ENCODE data around the gene PPP4C.

Gene PPP4C

DNA sequence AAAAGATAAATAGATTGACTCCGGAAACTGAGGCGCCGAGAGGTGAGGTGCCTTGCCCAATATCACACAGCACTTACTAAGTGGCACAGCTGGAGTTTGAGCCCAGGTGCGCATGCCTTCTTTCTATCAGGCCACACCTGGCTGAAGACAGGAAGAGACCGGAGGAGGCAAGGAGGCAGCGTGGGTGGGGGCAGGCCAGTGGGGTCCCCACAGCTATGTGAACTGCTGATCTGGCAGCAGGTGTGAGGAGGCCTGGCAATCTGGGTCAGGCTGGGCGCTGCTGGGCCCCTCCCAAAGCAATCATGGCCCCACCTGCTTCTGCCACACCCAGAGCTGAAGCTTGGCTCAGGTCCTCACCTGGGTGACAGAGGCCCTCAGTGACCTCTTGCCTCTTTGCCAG, 39.4 kb downstream of the PPP4C start:
- no peak for DNase-seq (ENCODE audit: extremely low read depth, low read depth)
- TF ChIP-seq CTCF (IDR thresholded peaks at IDR 0.05; ENCODE audit: low read depth, low read length), result no peak

DNA sequence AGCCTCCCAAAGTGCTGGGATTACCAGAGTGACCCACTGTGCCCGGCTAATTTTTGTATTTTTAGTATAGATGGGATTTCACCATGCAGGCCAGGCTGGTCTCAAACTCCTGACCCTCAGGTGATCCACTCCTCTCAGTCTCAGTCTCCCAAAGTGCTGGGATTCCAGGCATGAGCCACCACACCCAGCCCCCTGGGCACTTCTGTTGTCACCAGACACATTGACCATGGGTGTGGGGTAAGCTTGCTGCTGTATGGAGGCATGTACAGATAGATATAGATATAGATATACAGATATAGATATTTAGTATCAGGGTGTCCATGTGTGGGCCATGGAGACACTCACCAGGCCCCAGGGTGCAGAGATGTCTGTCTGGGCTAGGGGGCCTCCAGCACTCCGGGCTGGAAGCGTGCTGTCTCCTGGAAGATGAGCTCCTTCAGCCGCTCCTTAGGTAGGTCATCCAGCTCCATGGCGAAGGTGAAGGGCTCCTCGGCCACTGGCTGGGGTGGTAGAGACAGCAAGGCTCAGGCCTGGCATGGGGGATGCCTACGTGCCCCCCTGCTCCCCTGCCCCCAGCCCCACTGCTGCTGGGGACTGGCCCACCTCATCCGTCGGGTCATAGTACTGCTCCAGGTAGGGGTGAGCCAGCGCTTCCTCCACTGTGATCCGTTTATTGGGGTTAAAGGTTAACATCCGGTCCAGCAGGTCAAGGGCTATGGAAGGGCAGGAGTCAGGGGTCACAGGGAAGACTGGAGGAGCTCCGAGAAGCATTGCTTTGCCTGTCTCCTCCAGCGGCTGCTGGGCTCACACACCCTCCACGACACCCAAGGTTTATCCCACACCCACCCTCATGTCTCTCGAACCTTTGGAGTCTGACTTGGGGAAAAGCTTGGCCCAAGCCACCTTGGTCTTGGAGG, 40.8 kb downstream of the PPP4C start:
- no peak for TF ChIP-seq CTCF (IDR thresholded peaks at IDR 0.05; ENCODE audit: low read depth, low read length)
- no peak for DNase-seq (ENCODE audit: extremely low read depth, low read depth)

DNA sequence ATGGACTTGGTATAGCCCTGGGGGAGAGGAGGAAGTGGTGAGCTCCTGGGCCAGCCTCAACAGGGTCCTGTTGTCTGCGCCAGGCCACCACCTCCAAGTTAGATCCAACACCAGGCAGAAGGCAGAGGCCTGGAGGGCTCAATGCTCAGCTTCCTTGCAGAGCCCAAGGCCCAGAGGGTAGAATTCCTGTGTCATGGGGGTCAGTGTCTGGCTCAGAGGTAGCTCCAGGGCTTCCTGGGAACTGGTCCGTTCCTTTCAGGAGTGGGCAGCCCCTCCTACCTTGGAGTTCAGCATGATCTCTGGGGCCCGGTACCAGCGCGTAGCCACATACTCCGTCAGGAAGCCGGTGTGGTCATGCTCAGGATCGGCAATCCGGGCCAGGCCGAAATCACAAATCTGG, 42.0 kb downstream of the PPP4C start:
- no peak for DNase-seq (ENCODE audit: extremely low read depth, low read depth)
- no peak for TF ChIP-seq CTCF (IDR thresholded peaks at IDR 0.05; ENCODE audit: low read depth, low read length)

DNA sequence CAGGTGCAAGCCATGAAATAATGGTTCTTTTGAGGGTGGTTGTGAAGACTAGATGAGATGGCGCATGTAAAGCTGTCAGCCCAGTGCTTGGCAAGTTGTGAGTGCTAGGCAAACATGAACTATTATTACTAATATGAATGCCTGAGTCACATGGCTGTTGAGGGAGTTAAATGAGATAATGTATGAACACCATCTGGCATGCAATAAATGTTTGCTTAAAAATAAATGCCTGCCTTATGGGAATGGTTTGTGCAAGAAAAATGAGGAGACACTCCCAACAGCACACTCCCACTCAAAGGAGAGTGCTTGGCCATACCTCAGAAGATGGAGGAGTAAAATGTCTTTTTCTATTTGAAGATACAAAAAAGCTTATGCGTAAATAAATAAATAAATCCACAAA, 43.6 kb downstream of the PPP4C start:
- DNase-seq (ENCODE audit: extremely low read depth, low read depth), result no peak

DNA sequence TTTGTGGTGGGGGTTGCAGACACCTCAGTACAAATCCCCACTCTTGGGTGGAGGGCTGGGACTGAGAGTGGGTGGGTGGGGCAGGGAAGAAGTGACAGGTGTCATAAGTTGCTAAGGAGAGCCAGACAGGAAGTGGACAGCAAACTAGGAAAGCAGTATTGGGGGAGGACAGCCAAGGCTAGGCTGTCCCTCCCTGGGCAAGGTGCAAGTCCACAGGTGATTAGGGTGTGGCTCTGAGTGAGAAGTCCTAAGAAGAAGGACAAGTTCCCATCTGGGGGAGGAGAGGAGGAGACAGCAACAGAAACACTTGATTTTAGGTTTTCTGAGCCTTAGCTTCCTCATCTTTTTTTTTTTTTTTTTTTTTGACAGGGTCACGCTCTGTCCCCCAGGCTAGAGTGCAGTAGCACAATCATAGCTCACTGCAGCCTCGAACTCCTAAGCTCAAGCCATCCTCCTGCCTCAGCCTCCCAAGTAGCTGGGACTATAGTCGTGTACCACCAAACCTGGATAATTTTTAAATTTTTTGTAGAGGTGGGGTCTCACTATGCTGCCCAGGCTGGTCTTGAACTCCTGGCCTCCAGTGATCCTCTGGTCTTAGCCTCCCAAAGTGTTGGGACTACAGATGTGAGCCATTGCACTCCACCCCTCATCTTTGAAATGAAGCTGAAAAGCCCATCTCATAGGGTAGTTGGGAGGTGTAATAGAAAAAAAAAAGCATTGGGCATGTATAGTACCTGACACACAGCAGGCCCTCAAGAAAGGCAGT, 44.7 kb downstream of the PPP4C start:
- TF ChIP-seq CTCF (IDR thresholded peaks at IDR 0.05; ENCODE audit: low read depth, low read length), result no peak
- DNase-seq (ENCODE audit: extremely low read depth, low read depth), result no peak

More for the DNA sequence above, 43.6 kb downstream of the PPP4C start:
- no peak for TF ChIP-seq CTCF (IDR thresholded peaks at IDR 0.05; ENCODE audit: low read depth, low read length)

GRCh38 chr16:30121741-30122571, 46.2 kb downstream of the PPP4C start:
- DNase-seq (ENCODE audit: extremely low read depth, low read depth), result no peak
- TF ChIP-seq CTCF (IDR thresholded peaks at IDR 0.05; ENCODE audit: low read depth, low read length), result no peak

Measured in AG09319 (cell line).